ENCODE data around the gene TRPM2. TPM values are rescaled to one million over a fixed set of nuclear protein-coding genes. Genes with fewer than 3 reads are reported as not detected.

The TRPM2 gene
- total RNA-seq, 1 donor = 0.36 TPM

GRCh38 chr21:44312716-44313115 lies 40.7 kb upstream of the TRPM2 start:
- Histone ChIP-seq H3K36me3 (ENCODE audit: insufficient read depth, low read length) (peaks cover 7% of the 10 kb centered on the region), H4K20me1 (ENCODE audit: insufficient read depth, low read length) (peaks cover 7% of the 10 kb centered on the region), H3K27me3 (ENCODE audit: insufficient read depth, low read length) (no peaks in the 10 kb centered on the region), H3K4me2 (ENCODE audit: insufficient read depth, low read length) (no peak overlapping the region), H3K79me2 (ENCODE audit: insufficient read depth, low read length) (peaks cover 1% of the 10 kb centered on the region), H2AFZ (ENCODE audit: low read length) (no peak overlapping the region), H3K9me3 (ENCODE audit: low read depth, low read length) (no peaks in the 10 kb centered on the region), H3K27ac (ENCODE audit: low read depth, low read length) (no peak overlapping the region), H3K4me3 (ENCODE audit: insufficient read depth, low read length) (no peak overlapping the region), H3K4me1 (ENCODE audit: insufficient read depth, low read length) (no peaks in the 10 kb centered on the region)
- DNase-seq (ENCODE audit: insufficient read length, low spot score, missing footprints) = no peak
- TF ChIP-seq CTCF (IDR thresholded peaks at IDR 0.05; ENCODE audit: extremely low read depth, low read depth, low read length) = no peak

- H2AFZ ChIP-seq (ENCODE audit: low read length) = no peak overlapping the region
- no peak overlapping the region for H3K4me2 ChIP-seq (ENCODE audit: insufficient read depth, low read length)
- H3K36me3 ChIP-seq (ENCODE audit: insufficient read depth, low read length) = peaks cover 7% of the 10 kb centered on the region
- H3K4me1 ChIP-seq (ENCODE audit: insufficient read depth, low read length) = no peaks in the 10 kb centered on the region
- H3K27me3 ChIP-seq (ENCODE audit: insufficient read depth, low read length) = no peaks in the 10 kb centered on the region
- no peak for DNase-seq (ENCODE audit: insufficient read length, low spot score, missing footprints)
- H3K4me3 ChIP-seq (ENCODE audit: insufficient read depth, low read length) = no peak overlapping the region
- peaks cover 4% of the 10 kb centered on the region for H4K20me1 ChIP-seq (ENCODE audit: insufficient read depth, low read length)
- no peaks in the 10 kb centered on the region for H3K79me2 ChIP-seq (ENCODE audit: insufficient read depth, low read length)
- no peak for TF ChIP-seq CTCF (IDR thresholded peaks at IDR 0.05; ENCODE audit: extremely low read depth, low read depth, low read length)
- H3K9me3 ChIP-seq (ENCODE audit: low read depth, low read length) = no peaks in the 10 kb centered on the region
- H3K27ac ChIP-seq (ENCODE audit: low read depth, low read length) = no peak overlapping the region
These were observed 40.0 kb upstream of the TRPM2 start for GRCh38 chr21:44313451-44313850.

GRCh38 chr21:44314128-44314527 lies 39.3 kb upstream of the TRPM2 start:
- no peak for TF ChIP-seq CTCF (IDR thresholded peaks at IDR 0.05; ENCODE audit: extremely low read depth, low read depth, low read length)
- Histone ChIP-seq H2AFZ (ENCODE audit: low read length) (no peak overlapping the region), H3K36me3 (ENCODE audit: insufficient read depth, low read length) (peaks cover 7% of the 10 kb centered on the region), H4K20me1 (ENCODE audit: insufficient read depth, low read length) (peaks cover 4% of the 10 kb centered on the region), H3K9me3 (ENCODE audit: low read depth, low read length) (no peaks in the 10 kb centered on the region), H3K79me2 (ENCODE audit: insufficient read depth, low read length) (no peaks in the 10 kb centered on the region), H3K27me3 (ENCODE audit: insufficient read depth, low read length) (no peaks in the 10 kb centered on the region), H3K27ac (ENCODE audit: low read depth, low read length) (no peak overlapping the region), H3K4me1 (ENCODE audit: insufficient read depth, low read length) (no peaks in the 10 kb centered on the region), H3K4me3 (ENCODE audit: insufficient read depth, low read length) (no peak overlapping the region), H3K4me2 (ENCODE audit: insufficient read depth, low read length) (no peak overlapping the region)
- DNase-seq (ENCODE audit: insufficient read length, low spot score, missing footprints) = no peak

GRCh38 chr21:44314561-44314960 lies 38.9 kb upstream of the TRPM2 start:
- Histone ChIP-seq H3K27ac (ENCODE audit: low read depth, low read length) (no peak overlapping the region), H3K4me1 (ENCODE audit: insufficient read depth, low read length) (no peaks in the 10 kb centered on the region), H3K27me3 (ENCODE audit: insufficient read depth, low read length) (no peaks in the 10 kb centered on the region), H3K4me2 (ENCODE audit: insufficient read depth, low read length) (no peak overlapping the region), H3K4me3 (ENCODE audit: insufficient read depth, low read length) (no peak overlapping the region), H3K36me3 (ENCODE audit: insufficient read depth, low read length) (peaks cover 7% of the 10 kb centered on the region), H4K20me1 (ENCODE audit: insufficient read depth, low read length) (peaks cover 2% of the 10 kb centered on the region), H3K79me2 (ENCODE audit: insufficient read depth, low read length) (no peaks in the 10 kb centered on the region), H2AFZ (ENCODE audit: low read length) (no peak overlapping the region), H3K9me3 (ENCODE audit: low read depth, low read length) (no peaks in the 10 kb centered on the region)
- no peak for TF ChIP-seq CTCF (IDR thresholded peaks at IDR 0.05; ENCODE audit: extremely low read depth, low read depth, low read length)
- DNase-seq (ENCODE audit: insufficient read length, low spot score, missing footprints) = no peak

Data from osteoblast (primary cell).